Neural crest cell (in vitro differentiated cells): ENCODE data around the gene ARHGEF12. TPM values are rescaled to one million over a fixed set of nuclear protein-coding genes. Genes with fewer than 3 reads are reported as not detected.

Experiments
- DNase-seq: peaks from one replicate; pipeline ENCODE4 v3.0.0; 2021; ENCODE audit warnings: low read depth, mixed read lengths, low spot score
- H3K27ac Mint-ChIP-seq: one replicate; pipeline ENCODE4 v1.8.0; 2021; ENCODE audit warnings: mild to moderate bottlenecking, mixed read lengths; ENCODE audit not compliant: unreplicated experiment
- H3K27me3 Mint-ChIP-seq: 2 replicates; pipeline ENCODE4 v1.8.0; 2021; ENCODE audit warnings: low read depth, mild to moderate bottlenecking, mixed read lengths
- H3K36me3 Mint-ChIP-seq: 2 replicates; pipeline ENCODE4 v1.8.0; 2021; ENCODE audit warnings: low read depth, mild to moderate bottlenecking, mixed read lengths
- H3K4me1 Mint-ChIP-seq: 2 replicates; pipeline ENCODE4 v1.8.0; 2021; ENCODE audit warnings: mixed read lengths
- H3K4me3 Mint-ChIP-seq: one replicate; pipeline ENCODE4 v1.8.0; 2021; ENCODE audit warnings: mild to moderate bottlenecking, mixed read lengths
- H3K9me3 Mint-ChIP-seq: 2 replicates; pipeline ENCODE4 v1.8.0; 2021; ENCODE audit warnings: mixed read lengths
- total RNA-seq: library from RNA; stranded (reverse); gene quantifications from 2 replicates; pipeline ENCODE4 v1.2.1, GENCODE V29; 2021
- TF ChIP-seq, protein P1 (sequence below): fragments of 200-600 bp; sonication (generic); conservative IDR thresholded peaks from 2 replicates; pipeline ENCODE4 v1.5.0; 2021; ENCODE audit warnings: antibody characterized with exemption, mild to moderate bottlenecking

ARHGEF12 gene
- total RNA-seq, 1 donor from 2014 or later = 66.2 TPM

DNA sequence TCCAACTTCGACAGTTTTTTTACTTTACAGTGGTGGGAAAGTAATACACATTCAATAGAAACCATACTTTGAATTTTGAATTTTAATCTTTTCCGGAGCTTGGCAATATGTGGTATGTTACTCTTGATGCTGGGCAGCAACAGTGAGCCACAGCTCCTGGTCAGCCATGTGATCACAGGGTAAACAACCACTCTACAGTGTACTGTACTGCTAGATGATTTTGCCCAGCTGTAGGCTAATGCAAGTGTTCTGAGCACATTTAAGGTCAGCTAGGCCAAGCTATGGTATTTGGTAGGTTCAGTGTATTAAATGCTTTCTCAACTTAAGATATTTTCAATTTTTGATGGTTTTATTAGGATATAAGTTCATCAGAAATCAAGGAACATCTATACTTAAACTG lies 126.6 kb downstream of the ARHGEF12 start:
- Mint-ChIP-seq H3K36me3 (peaks cover 33% of the 10 kb centered on the region), H3K27me3 (no peaks in the 10 kb centered on the region), H3K27ac (no peak overlapping the region), H3K9me3 (no peaks in the 10 kb centered on the region), H3K4me3 (no peak overlapping the region), H3K4me1 (no peaks in the 10 kb centered on the region)
- TF ChIP-seq, protein P1, sequence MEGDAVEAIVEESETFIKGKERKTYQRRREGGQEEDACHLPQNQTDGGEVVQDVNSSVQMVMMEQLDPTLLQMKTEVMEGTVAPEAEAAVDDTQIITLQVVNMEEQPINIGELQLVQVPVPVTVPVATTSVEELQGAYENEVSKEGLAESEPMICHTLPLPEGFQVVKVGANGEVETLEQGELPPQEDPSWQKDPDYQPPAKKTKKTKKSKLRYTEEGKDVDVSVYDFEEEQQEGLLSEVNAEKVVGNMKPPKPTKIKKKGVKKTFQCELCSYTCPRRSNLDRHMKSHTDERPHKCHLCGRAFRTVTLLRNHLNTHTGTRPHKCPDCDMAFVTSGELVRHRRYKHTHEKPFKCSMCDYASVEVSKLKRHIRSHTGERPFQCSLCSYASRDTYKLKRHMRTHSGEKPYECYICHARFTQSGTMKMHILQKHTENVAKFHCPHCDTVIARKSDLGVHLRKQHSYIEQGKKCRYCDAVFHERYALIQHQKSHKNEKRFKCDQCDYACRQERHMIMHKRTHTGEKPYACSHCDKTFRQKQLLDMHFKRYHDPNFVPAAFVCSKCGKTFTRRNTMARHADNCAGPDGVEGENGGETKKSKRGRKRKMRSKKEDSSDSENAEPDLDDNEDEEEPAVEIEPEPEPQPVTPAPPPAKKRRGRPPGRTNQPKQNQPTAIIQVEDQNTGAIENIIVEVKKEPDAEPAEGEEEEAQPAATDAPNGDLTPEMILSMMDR = no peak
- no peak for DNase-seq

DNA sequence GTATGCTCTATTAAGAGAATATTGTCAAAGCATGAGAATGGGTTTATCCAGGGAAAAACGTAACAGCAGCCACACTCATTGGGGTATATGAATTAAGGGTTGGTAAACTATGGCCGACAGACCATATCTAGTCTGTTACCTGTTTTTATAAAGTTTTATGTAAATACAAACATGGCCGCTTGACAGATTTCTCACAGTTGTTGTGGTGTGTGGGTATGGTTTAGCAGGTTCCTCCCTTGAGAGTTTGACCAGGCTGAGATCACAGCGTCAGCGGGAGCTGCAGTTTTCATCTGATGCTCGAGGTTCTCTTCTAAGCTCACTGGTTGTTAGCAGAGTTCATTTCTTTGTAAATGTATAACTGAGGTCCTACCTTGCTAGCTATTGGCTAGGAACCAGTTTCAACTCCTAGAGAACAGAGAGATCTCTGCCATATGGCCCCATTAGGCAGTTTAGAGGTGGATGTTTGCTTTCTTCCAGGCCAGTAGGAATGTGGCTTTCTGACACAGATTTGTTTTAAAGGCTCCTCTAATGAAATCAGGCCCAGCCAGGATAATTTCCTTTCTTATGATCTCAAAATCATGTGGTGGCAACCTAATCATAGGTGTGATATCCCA lies 129.8 kb downstream of the ARHGEF12 start:
- H3K27ac Mint-ChIP-seq = peak overlapping the region; percentile 62
- peaks cover 36% of the 10 kb centered on the region for H3K36me3 Mint-ChIP-seq
- no peak for DNase-seq
- no peaks in the 10 kb centered on the region for H3K27me3 Mint-ChIP-seq
- no peaks in the 10 kb centered on the region for H3K9me3 Mint-ChIP-seq
- TF ChIP-seq, protein P1 = no peak
- H3K4me1 Mint-ChIP-seq = no peaks in the 10 kb centered on the region
- no peak overlapping the region for H3K4me3 Mint-ChIP-seq

DNA sequence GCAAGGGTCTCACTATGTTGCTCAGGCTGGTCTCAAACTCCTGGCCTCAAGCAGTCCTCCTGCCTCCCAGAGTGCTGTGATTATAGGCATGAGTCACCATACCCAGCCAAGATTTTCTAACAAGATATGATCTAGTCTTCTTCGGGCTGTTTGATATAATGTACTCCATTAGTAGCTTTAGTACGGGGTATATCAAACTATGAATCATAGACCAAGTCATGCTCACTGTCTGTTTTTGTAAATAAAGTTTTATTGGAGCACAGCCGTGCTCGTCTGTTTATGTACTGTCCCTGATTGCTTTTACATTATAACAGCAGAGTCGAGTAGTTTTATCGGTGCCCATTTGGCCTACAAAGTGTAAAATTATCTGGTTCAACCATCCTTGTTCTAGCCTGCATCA lies 131.4 kb downstream of the ARHGEF12 start:
- Mint-ChIP-seq H3K4me1 (no peaks in the 10 kb centered on the region), H3K27me3 (no peaks in the 10 kb centered on the region)

DNA sequence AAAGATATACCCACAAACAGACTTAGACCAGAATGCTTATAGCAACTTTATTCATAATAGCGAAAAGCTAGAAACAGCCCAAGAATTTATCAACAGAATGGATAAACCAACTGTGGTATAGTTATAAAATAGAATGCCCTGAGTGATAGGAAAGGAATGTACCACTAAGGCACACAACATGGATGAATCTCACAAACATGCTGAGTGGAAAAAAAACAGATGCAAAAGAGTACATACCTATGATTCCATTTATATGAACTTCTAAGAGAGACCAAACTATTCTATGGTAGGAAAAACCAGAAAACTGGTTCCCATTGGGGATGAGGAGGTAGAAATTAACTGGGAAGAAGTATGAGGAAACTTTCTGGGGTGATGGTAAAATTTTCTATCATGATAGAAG lies 134.9 kb downstream of the ARHGEF12 start:
- Mint-ChIP-seq H3K4me1 (no peaks in the 10 kb centered on the region), H3K27ac (no peak overlapping the region), H3K9me3 (no peaks in the 10 kb centered on the region), H3K27me3 (no peaks in the 10 kb centered on the region), H3K36me3 (peaks cover 22% of the 10 kb centered on the region), H3K4me3 (no peak overlapping the region)
- no peak for DNase-seq
- TF ChIP-seq, protein P1 = no peak

More for the DNA sequence above, 131.4 kb downstream of the ARHGEF12 start:
- Mint-ChIP-seq H3K4me3 (no peak overlapping the region), H3K27ac (no peak overlapping the region), H3K9me3 (no peaks in the 10 kb centered on the region), H3K36me3 (peaks cover 30% of the 10 kb centered on the region)
- TF ChIP-seq, protein P1 = no peak
- no peak for DNase-seq

DNA sequence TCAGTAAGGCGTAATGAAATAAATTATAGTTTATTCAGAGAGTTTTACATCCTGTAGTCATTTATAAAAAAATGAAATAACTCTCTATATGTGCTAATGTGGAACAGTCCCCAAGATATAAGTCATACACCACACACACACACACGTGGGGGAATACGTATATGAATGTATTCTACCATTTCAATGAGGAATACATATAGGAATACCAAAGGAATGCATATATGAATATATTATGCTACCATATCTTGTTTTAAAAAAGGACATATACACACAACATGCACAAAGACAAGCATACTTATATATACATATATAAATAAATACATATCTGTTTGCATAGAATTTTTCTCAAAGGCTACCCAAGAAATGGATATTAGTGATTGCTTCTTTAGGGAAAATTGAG lies 135.8 kb downstream of the ARHGEF12 start:
- Mint-ChIP-seq H3K27me3 (no peaks in the 10 kb centered on the region), H3K4me3 (no peak overlapping the region), H3K9me3 (no peaks in the 10 kb centered on the region), H3K36me3 (peaks cover 19% of the 10 kb centered on the region), H3K27ac (no peak overlapping the region), H3K4me1 (no peaks in the 10 kb centered on the region)
- no peak for DNase-seq
- TF ChIP-seq, protein P1 = no peak
